ENCODE results near the gene AKAP7.
A peak's percentile ranks its signal among the peaks of the same experiment; 100 is the strongest.
"Not testable (repeated sequence)": the region's sequence is repeated elsewhere in the genome, so short reads cannot be mapped to it uniquely, and the experiment has no call there.

AKAP7 gene

GRCh38 chr6:131325669-131326068 is 190.4 kb downstream of the AKAP7 start:
- H3K9ac ChIP-seq (ENCODE audit: low read length), result peak overlapping the region; percentile 100
- H3K4me3 ChIP-seq (ENCODE audit: low read depth, low read length), result peak overlapping the region; percentile 87
- peaks cover 52% of the 10 kb centered on the region for H3K36me3 ChIP-seq (ENCODE audit: control insufficient read depth, insufficient read depth, low read length)
- not testable (repeated sequence) for H3K27me3 ChIP-seq (ENCODE audit: control insufficient read depth, insufficient read depth, low read length); H3K9me3 ChIP-seq (ENCODE audit: control insufficient read depth, insufficient read depth, low read depth, low read length)
- H3K27ac ChIP-seq (ENCODE audit: low read depth, low read length), result peak overlapping the region; percentile 97; the same call in 1 of the 2 replicates
- peaks cover 41% of the 10 kb centered on the region for H3K4me1 ChIP-seq (ENCODE audit: control insufficient read depth, insufficient read depth, low read length)

- Histone ChIP-seq H3K4me3 (ENCODE audit: low read depth, low read length) (peak overlapping the region; percentile 52; the same call in 1 of the 2 replicates), H3K27ac (ENCODE audit: low read depth, low read length) (peak overlapping the region; percentile 99), H3K4me1 (ENCODE audit: control insufficient read depth, insufficient read depth, low read length) (peaks cover 37% of the 10 kb centered on the region), H3K36me3 (ENCODE audit: control insufficient read depth, insufficient read depth, low read length) (peaks cover 83% of the 10 kb centered on the region), H3K9ac (ENCODE audit: low read length) (peak overlapping the region; percentile 75)
- H3K27me3 ChIP-seq (ENCODE audit: control insufficient read depth, insufficient read depth, low read length); H3K9me3 ChIP-seq (ENCODE audit: control insufficient read depth, insufficient read depth, low read depth, low read length): not testable (repeated sequence)
These were observed 193.5 kb downstream of the AKAP7 start for GRCh38 chr6:131328727-131329126.

DNA sequence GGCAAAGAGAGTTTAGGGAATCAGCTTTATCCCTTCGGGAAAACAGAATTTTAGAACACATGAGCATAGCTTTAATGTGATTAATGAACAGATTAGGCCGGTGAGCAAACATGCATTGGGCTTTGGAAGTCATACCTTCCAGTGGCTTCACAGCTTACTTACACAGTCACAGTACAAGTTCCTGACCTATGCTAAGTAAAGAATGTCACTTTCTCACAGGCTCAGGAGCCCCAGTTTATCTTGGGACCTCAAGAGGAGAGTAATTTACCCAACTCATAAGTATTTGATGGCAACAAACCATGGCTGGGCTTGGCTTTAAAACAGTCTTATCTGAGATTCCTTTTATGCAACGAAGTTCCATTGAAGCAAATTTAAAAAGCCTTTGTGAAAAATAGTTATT is 195.9 kb downstream of the AKAP7 start:
- peaks cover 88% of the 10 kb centered on the region for H3K36me3 ChIP-seq (ENCODE audit: control insufficient read depth, insufficient read depth, low read length)
- peak overlapping the region; percentile 23; the same call in 1 of the 2 replicates for H3K4me3 ChIP-seq (ENCODE audit: low read depth, low read length)
- no peaks in the 10 kb centered on the region for H3K27me3 ChIP-seq (ENCODE audit: control insufficient read depth, insufficient read depth, low read length)
- peaks cover 37% of the 10 kb centered on the region for H3K4me1 ChIP-seq (ENCODE audit: control insufficient read depth, insufficient read depth, low read length)
- H3K9ac ChIP-seq (ENCODE audit: low read length), result peak overlapping the region; percentile 42
- peak overlapping the region; percentile 89; the same call in 1 of the 2 replicates for H3K27ac ChIP-seq (ENCODE audit: low read depth, low read length)
- no peaks in the 10 kb centered on the region for H3K9me3 ChIP-seq (ENCODE audit: control insufficient read depth, insufficient read depth, low read depth, low read length)

DNA sequence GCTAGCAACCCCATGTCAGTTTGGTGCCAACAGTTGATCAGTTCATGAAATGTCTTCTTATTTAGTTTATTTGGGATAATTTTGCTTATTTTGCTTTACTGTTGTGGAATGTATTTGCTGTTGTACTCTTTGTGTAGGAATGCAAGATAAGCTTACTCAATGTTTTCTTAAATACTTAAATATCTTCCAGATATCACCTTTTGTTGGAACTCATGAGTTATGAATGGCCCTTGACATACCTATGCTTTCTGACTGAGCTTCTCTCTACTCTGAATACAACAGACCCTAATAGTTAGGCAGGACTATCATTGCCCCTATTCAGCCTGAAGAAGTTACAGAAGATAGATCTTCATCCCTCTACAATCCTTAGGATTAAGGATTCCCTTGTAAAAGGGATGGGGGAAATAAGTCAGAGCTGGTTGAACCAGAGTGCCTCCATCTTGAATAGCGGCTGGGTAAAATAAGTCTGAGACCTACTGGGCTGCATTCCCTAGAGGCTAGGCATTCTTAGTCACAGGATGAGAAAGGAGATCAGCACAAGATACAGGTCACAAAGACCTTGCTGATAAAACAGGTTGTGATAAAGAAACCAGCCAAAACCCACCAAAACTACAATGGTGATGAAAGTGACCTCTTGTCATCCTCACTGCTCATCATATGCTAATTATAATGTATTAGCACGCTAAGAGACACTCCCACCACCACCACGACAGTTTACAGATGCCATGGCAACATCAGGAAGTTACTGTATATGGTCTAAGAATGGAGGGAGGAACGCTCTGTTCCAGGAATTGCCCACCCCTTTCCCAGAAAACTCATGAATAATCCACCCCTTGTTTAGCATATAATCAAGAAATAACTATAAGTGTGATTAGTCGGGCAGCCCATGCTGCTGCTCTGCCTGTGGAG is 196.9 kb downstream of the AKAP7 start:
- peaks cover 45% of the 10 kb centered on the region for H3K4me1 ChIP-seq (ENCODE audit: control insufficient read depth, insufficient read depth, low read length)
- H3K36me3 ChIP-seq (ENCODE audit: control insufficient read depth, insufficient read depth, low read length), result peaks cover 79% of the 10 kb centered on the region
- H3K4me3 ChIP-seq (ENCODE audit: low read depth, low read length), result no peak overlapping the region
- 0 out of 2 replicates have a peak overlapping the region, but pooled peaks have one; percentile 16 for H3K27ac ChIP-seq (ENCODE audit: low read depth, low read length)
- no peak overlapping the region for H3K9ac ChIP-seq (ENCODE audit: low read length)
- no peaks in the 10 kb centered on the region for H3K9me3 ChIP-seq (ENCODE audit: control insufficient read depth, insufficient read depth, low read depth, low read length)
- no peaks in the 10 kb centered on the region for H3K27me3 ChIP-seq (ENCODE audit: control insufficient read depth, insufficient read depth, low read length)

Measured in HUES6 (cell line).